Measurements from ENCODE around the gene OR1L4. TPM values are rescaled to one million over a fixed set of nuclear protein-coding genes. Genes with fewer than 3 reads are reported as not detected.

OR1L4 gene, protein sequence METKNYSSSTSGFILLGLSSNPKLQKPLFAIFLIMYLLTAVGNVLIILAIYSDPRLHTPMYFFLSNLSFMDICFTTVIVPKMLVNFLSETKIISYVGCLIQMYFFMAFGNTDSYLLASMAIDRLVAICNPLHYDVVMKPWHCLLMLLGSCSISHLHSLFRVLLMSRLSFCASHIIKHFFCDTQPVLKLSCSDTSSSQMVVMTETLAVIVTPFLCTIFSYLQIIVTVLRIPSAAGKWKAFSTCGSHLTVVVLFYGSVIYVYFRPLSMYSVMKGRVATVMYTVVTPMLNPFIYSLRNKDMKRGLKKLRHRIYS
- not detected for total RNA-seq
- long read RNA-seq: 0 reads

DNA sequence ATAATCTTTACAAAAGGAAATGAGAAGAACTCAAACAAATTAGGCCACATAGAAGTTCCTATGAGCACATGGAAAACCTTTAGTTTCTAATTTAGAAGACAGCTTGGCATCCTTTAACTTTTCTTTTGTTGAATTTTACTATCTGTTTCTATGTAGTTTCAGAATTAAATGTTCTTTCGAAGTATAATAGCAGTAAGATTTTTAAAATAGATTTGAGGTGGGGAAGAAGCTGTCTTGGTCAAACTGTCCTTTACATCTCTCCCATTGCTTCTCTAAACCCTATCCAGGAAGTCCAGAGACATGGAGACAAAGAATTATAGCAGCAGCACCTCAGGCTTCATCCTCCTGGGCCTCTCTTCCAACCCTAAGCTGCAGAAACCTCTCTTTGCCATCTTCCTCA lies at the start of gene OR1L4:
TSS of gene OR1L4 (plus strand) at position 301 of the 400 bp plus-strand sequence. CDS start at position 301, 0 bp downstream.
- DNase-seq (ENCODE audit: low spot score): no peak

GRCh38 chr9:122684851-122685250 lies 38.9 kb upstream of the OR1L4 start:
- no peak for DNase-seq (ENCODE audit: low spot score)

DNA sequence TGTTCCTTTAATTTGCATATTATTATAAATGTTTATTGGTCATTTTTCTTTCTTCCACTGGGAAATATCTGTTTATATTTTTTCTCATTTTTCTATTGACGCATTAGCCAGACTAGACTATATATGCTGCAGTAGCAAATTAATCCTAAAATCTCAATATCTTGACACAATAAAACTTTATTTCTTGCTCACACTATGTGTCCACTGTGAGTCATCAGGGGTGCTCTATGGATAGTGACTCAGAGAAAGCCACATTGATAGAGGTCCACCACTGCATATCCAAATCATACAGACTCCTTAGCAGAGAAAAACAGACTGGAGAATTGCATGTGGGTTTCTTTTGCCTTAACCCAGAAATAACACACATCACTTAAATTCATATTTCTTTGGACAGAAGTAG lies 28.1 kb upstream of the OR1L4 start:
- DNase-seq (ENCODE audit: low spot score): no peak

DNA sequence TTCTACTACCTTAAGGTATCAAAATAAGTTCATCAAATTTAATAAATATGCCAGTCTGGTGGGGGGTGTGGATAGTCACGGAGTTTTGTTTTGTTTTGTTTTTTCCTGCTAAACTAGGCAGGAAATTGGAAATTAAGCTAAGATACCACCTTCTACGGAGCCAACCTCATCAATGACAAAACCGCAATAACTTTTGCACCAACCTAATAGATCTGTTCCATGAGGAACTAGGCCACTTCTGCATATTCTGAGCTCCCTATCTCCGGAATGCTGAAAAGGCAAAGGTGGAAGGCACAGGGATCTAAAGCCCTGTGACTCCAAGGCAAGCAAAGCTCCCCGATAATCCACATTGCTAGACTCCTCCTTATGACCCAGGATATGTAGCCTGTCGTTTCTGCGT lies 5.8 kb upstream of the OR1L4 start:
- DNase-seq (ENCODE audit: low spot score): no peak

GRCh38 chr9:122719218-122719617 lies 4.6 kb upstream of the OR1L4 start:
- DNase-seq (ENCODE audit: low spot score): no peak

DNA sequence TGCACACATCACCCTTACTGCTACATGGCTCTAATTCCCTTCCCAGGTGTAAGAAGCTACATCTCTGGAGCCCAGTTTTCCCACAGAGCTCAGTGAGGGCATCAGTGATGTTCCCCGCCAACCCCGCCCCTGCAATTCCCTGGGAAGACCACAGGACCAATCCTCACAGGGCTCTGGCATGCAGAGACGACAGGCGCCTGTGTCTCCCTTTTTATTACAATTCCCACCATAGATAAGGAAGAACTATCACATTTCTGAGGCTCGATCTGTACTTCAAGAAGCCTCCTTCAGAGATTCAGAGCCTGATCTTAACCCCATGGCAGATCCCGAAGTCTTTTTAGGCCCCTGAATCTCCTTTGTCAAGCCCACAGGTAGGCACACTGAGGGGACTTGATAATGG lies 18.2 kb downstream of the OR1L4 start, which contains the start of gene OR1L6:
TSS of gene OR1L6 (plus strand) at position 301 of the 400 bp plus-strand sequence. CDS start 7,545 bp downstream, outside the sequence.
- no peak for DNase-seq (ENCODE audit: low spot score)

DNA sequence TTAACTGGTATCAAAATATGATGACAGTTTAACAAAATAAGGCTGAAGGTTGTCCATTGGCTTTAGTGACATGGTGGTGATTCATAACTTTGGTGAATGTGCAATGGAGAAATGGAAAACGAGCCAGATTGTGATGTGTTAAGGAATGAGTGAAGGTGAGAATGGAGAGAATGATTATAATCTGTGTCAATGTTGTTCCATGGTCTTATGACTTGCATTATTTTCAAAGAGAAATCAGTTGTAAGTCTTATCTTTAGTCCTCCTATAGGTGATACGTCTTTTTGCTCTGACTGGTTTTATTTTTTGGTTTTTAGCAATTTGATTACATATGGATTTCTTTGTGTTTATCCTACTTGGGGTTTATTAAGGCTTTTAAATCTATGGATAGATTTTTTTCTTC lies 31.0 kb downstream of the OR1L4 start:
- DNase-seq (ENCODE audit: low spot score): no peak

- DNase-seq (ENCODE audit: low spot score): no peak
Observed at GRCh38 chr9:122767817-122768216, 44.0 kb downstream of the OR1L4 start.

Other genes starting within 250 kb of the OR1L4 start
- not detected for gene OR1J1, start 246.1 kb upstream of the OR1L4 start, total RNA-seq
- not detected for gene OR1J2, start 213.2 kb upstream of the OR1L4 start, total RNA-seq
- gene OR1J4, start 204.8 kb upstream of the OR1L4 start, total RNA-seq: not detected
- not detected for gene OR1N1, start 196.7 kb upstream of the OR1L4 start, total RNA-seq
- not detected for gene OR1N2, start 170.9 kb upstream of the OR1L4 start, total RNA-seq
- not detected for gene OR1L8, start 140.6 kb upstream of the OR1L4 start, total RNA-seq
- gene OR1Q1, start 109.3 kb upstream of the OR1L4 start, total RNA-seq: not detected
- not detected for gene OR1B1, start 66.4 kb upstream of the OR1L4 start, total RNA-seq
- gene OR1L1, start 62.3 kb upstream of the OR1L4 start, total RNA-seq: not detected
- not detected for gene OR1L3, start 48.9 kb upstream of the OR1L4 start, total RNA-seq
- not detected for gene OR1L6, start 18.3 kb downstream of the OR1L4 start, total RNA-seq
- not detected for gene OR5C1, start 64.9 kb downstream of the OR1L4 start, total RNA-seq
- gene OR1K1, start 76.1 kb downstream of the OR1L4 start, total RNA-seq: not detected
- 15.5 TPM for gene PDCL, start 104.6 kb downstream of the OR1L4 start, total RNA-seq
- gene RC3H2, start 181.4 kb downstream of the OR1L4 start, total RNA-seq: 40.0 TPM
- gene ZBTB6, start 189.3 kb downstream of the OR1L4 start, total RNA-seq: 4.8 TPM
- gene ZBTB26, start 207.5 kb downstream of the OR1L4 start, total RNA-seq: 2.9 TPM
- gene RABGAP1, start 217.0 kb downstream of the OR1L4 start, total RNA-seq: 39.4 TPM

Data from mesenteric fat pad (tissue), 1 donor.